ENCODE data around the gene CDK19. TPM values are rescaled to one million over a fixed set of nuclear protein-coding genes. Genes with fewer than 3 reads are reported as not detected.
A peak's percentile ranks its signal among the peaks of the same experiment; 100 is the strongest.

The CDK19 gene
- total RNA-seq, 1 donor from 2014 or later, result 10.8 TPM

- DNase-seq (ENCODE audit: low read depth), result no peak
Measured at GRCh38 chr6:110705543-110705942, 109.7 kb downstream of the CDK19 start.

- no peak for DNase-seq (ENCODE audit: low read depth)
Measured at GRCh38 chr6:110703906-110704594, 111.2 kb downstream of the CDK19 start.

- no peak for DNase-seq (ENCODE audit: low read depth)
Measured at GRCh38 chr6:110703010-110703905, 112.0 kb downstream of the CDK19 start.

- DNase-seq (ENCODE audit: low read depth), result no peak
Measured at GRCh38 chr6:110699780-110700179, 115.5 kb downstream of the CDK19 start.

DNA sequence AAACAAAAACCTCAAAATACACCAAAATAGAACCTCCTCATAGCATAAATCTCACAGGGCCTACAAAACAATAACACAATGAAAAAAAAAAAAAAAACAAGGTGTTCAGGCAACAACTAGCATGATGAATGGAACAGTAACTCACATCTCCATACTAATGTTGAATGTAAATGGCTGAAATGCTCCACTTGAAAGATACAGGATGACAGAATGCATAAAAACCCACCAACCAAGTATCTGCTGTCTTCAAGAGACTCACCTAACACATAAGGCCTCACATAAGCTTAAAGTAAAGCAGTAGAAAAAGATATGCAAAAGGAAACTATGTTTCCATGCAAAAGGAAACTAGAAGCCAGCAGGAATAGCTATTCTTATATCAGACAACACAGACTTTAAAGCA, 121.3 kb downstream of the CDK19 start:
- DNase-seq (ENCODE audit: low read depth), result no peak

- DNase-seq (ENCODE audit: low read depth), result no peak
Measured at GRCh38 chr6:110693296-110693695, 122.0 kb downstream of the CDK19 start.

DNA sequence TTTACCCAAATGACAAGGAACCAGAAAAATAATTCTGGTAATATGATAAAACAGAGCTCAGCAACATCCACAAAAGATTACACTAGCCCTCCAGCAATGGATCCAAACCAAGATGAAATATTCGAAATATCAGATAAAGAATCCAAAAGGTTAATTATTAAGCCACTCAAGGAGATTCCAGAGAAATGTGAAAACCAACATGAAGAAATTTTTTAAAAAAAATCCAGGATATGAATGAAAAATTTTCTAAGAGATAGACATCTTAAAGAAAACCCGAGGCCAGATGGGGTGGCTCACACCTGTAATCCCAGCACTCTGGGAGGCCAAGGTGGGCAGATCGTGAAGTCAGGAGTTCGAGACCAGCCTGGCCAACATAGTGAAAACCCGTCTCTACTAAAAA, 124.4 kb downstream of the CDK19 start:
- DNase-seq (ENCODE audit: low read depth), result no peak

DNA sequence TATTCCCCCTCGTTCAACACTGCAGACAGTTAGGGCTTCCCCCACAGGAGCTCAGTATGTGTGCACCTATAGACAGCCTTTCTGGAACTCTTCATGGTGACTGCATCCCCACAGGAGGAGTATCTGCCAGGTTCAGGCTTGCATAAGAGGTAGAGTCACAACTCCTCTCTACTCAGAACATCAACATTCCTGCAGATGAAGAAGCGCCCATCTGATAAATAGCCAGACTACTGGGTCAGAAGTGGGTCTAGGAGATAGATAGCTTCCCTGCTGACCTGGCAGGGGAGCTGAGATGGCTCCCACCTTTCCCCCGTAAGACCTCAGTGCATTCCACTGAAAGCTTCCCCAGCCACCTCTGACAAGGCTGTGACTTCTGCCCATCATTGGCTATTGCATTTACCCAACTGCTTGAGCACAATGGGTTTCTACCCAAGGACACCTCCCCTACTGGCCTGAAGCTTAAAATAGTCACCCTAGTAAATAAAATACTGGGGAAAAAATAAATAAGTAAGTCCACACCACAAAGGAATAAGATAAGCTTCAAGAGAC, 125.1 kb downstream of the CDK19 start:
- no peak for DNase-seq (ENCODE audit: low read depth)

GRCh38 chr6:110689275-110689935, 125.9 kb downstream of the CDK19 start:
- no peak for DNase-seq (ENCODE audit: low read depth)

GRCh38 chr6:110688661-110689268, 126.5 kb downstream of the CDK19 start:
- DNase-seq (ENCODE audit: low read depth), result no peak

GRCh38 chr6:110687326-110687725, 127.9 kb downstream of the CDK19 start:
- DNase-seq (ENCODE audit: low read depth), result no peak

GRCh38 chr6:110683241-110683640, 132.0 kb downstream of the CDK19 start:
- DNase-seq (ENCODE audit: low read depth), result no peak

GRCh38 chr6:110682460-110682853, 132.8 kb downstream of the CDK19 start:
- DNase-seq (ENCODE audit: low read depth), result peak; percentile 88

DNA sequence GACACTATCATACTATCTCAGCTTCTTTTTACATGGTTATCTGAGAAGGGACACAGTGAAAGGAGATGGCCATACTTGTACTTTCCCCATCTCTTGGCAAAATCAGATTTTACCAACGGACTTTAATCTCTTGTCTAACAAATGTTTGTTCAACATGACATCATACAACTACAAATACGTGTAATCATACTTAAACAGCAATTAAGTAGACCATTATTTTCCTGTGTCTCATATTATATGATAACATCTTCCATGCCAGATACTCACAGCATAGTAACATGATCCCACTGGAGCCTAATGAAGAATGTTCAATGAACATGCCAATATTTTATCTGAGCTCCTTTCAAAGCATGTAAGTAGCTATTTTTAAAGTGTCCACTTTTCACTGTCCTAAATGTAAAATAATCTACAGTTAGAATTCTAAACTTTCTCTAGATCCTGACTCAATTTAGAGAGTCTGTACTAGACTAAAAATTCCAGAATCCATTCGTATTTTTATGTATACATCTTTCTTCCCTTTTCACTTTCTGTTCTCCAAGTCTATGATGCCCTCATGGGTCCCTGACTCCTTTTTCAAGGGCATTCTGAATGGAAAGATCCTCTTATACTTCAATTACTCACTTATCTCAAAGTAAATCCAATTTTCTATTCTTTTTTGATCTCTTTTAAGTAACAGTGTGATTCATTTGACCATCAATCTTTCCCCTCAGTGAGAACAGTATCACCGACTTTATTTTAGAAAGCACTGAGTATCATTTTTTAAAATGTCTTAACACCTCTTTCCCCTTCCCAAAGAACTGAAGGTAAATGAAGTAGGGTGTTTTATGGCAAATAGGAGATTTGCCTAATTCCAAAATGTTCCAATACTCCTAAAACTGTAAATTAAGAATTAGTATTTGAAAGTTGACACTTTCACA, 133.5 kb downstream of the CDK19 start:
- peak; percentile 18 for DNase-seq (ENCODE audit: low read depth)

DNA sequence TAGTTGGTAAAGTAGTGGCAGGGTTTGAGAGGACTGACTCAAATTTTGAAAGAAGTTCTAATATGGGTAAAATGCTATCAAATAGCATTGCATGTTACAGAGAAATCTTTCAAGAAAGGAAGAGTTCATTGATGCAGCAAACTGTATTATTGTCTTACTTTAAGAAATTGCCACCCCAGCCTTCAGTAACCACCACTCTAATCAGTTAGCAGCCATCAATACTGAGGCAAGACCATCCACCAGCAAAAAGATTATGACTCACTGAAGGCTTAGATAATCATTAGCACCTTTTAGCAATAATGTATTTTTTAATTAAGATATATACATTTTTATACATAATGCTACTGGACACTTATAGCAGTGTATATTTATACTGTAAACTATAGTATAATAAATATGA, 138.9 kb downstream of the CDK19 start:
- DNase-seq (ENCODE audit: low read depth), result no peak

GRCh38 chr6:110674096-110674495, 141.2 kb downstream of the CDK19 start:
- DNase-seq (ENCODE audit: low read depth), result no peak

DNA sequence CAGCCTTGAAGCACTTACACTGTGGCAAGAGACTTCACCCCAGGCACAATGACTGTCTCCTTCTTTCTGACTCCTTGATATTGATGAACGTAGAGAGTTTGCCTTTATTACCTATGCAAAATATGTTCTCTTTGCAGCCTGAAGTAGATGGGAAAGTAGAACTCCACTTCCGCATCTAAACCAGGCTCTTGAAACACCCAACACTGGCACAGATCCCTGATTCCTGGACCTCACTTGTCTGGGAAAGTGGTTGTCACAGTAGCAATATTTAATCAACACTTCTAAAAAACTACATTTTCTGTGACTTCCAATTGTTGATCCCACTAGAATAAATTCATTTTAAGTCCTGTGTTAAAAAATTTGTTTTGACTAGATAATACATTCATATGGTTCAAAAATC, 143.1 kb downstream of the CDK19 start:
- DNase-seq (ENCODE audit: low read depth), result no peak

DNA sequence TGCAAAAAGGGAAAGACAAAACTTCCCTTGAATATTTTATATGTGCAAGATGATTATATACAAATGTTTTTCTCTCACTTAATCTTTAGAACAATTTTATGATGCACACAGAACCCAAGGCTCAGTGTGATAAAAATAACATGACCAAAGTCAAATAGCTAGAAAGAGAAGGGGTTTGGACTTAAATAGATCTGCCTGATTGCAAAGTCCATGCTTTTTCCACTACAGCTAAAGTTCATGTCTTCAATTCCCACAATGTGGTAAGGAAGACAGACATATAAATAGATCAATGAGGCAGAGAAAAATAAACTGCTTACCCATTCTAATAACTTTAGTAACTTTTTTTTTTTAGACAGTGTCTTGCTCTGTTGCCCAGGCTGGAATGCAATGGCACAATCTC, 143.8 kb downstream of the CDK19 start:
- DNase-seq (ENCODE audit: low read depth), result peak; percentile 62

GRCh38 chr6:110665600-110665999, 149.7 kb downstream of the CDK19 start:
- no peak for DNase-seq (ENCODE audit: low read depth)

- no peak for DNase-seq (ENCODE audit: low read depth)
Measured at GRCh38 chr6:110664933-110665332, 150.3 kb downstream of the CDK19 start.

Data from myocyte (in vitro differentiated cells).